Panc1 (cell line): ENCODE data around the gene USP17L13.
"Not testable (repeated sequence)": the region's sequence is repeated elsewhere in the genome, so short reads cannot be mapped to it uniquely, and the experiment has no call there.

Experiments
- POLR2AphosphoS5 ChIP-seq: IDR thresholded peaks from 2 replicates; pipeline ENCODE4 v1.6.1; 2012; ENCODE audit warnings: mild to moderate bottlenecking, low read depth, low read length, moderate library complexity
- TCF7L2 ChIP-seq: IDR thresholded peaks from 2 replicates; pipeline ENCODE4 v1.6.1; 2011; ENCODE audit warnings: mild to moderate bottlenecking, low read depth, low read length, inconsistent platforms
- TF ChIP-seq, protein P1 (sequence below): fragments of 450-650 bp; IDR thresholded peaks from 2 replicates; pipeline ENCODE4 v1.5.1; 2017; ENCODE audit warnings: mild to moderate bottlenecking

DNA sequence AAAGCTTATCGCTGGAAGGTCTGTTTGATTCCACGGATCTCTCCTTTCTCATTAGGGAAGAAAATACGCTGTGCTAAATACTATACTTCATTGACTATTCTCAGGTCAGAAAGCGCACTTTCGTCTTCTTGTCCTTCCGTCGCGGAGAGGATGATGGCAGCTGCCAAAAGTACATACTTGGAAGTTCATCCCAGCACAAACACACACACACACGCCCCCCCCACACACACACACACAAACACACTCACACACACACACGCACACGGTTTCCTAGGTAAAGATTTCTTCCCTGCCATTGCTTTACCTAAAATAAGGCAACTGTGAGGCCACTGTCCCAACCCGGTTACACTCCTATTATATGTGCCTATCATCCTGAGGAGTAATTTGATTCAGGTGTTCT is 13.8 kb downstream of the USP17L13 start:
- TF ChIP-seq POLR2AphosphoS5, TCF7L2: not testable (repeated sequence)
- TF ChIP-seq, protein P1, sequence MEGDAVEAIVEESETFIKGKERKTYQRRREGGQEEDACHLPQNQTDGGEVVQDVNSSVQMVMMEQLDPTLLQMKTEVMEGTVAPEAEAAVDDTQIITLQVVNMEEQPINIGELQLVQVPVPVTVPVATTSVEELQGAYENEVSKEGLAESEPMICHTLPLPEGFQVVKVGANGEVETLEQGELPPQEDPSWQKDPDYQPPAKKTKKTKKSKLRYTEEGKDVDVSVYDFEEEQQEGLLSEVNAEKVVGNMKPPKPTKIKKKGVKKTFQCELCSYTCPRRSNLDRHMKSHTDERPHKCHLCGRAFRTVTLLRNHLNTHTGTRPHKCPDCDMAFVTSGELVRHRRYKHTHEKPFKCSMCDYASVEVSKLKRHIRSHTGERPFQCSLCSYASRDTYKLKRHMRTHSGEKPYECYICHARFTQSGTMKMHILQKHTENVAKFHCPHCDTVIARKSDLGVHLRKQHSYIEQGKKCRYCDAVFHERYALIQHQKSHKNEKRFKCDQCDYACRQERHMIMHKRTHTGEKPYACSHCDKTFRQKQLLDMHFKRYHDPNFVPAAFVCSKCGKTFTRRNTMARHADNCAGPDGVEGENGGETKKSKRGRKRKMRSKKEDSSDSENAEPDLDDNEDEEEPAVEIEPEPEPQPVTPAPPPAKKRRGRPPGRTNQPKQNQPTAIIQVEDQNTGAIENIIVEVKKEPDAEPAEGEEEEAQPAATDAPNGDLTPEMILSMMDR: not testable (repeated sequence)
